Measurements from ENCODE around the gene PLEKHM3.

DNA sequence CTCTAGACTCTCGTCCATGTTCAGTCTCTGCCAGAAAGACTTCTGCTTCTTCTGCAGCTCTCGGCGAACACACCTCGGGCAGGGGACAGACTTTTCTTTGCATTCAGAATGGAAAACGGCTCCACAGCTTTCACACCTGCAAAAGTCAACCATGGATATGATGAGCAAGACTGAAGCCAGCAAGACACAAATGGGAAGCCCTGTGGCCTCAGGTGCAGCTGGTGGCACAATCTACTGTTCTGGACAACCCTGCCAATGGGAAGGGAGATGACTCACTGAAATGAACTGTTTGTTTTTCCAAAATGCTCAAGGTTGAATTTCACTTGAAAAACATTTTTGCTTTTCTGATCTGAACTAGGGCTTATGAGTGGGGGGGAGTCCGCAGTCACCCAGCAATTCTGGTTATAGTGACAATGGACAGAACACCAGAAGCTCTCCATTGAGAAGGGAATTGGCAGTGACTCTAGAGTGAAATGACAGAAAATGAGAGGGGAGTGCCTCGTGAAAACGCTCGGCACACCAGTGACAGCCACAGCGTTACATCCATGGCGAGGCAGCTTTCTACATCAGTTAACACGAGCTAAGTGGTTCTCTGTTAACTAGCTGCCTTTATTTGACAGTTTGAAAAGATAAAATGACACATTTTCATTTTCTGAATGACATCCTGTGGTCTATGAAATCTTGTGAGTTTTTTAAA is 196.8 kb downstream of the PLEKHM3 start:
- TF ChIP-seq, protein P1, sequence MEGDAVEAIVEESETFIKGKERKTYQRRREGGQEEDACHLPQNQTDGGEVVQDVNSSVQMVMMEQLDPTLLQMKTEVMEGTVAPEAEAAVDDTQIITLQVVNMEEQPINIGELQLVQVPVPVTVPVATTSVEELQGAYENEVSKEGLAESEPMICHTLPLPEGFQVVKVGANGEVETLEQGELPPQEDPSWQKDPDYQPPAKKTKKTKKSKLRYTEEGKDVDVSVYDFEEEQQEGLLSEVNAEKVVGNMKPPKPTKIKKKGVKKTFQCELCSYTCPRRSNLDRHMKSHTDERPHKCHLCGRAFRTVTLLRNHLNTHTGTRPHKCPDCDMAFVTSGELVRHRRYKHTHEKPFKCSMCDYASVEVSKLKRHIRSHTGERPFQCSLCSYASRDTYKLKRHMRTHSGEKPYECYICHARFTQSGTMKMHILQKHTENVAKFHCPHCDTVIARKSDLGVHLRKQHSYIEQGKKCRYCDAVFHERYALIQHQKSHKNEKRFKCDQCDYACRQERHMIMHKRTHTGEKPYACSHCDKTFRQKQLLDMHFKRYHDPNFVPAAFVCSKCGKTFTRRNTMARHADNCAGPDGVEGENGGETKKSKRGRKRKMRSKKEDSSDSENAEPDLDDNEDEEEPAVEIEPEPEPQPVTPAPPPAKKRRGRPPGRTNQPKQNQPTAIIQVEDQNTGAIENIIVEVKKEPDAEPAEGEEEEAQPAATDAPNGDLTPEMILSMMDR (IDR thresholded peaks at IDR 0.05) = no peak
- TF ChIP-seq EP300 (IDR thresholded peaks at IDR 0.05) = no peak
- TF ChIP-seq POLR2A (IDR thresholded peaks at IDR 0.05) = no peak
